ENCODE results near the gene GRM1.

The GRM1 gene

DNA sequence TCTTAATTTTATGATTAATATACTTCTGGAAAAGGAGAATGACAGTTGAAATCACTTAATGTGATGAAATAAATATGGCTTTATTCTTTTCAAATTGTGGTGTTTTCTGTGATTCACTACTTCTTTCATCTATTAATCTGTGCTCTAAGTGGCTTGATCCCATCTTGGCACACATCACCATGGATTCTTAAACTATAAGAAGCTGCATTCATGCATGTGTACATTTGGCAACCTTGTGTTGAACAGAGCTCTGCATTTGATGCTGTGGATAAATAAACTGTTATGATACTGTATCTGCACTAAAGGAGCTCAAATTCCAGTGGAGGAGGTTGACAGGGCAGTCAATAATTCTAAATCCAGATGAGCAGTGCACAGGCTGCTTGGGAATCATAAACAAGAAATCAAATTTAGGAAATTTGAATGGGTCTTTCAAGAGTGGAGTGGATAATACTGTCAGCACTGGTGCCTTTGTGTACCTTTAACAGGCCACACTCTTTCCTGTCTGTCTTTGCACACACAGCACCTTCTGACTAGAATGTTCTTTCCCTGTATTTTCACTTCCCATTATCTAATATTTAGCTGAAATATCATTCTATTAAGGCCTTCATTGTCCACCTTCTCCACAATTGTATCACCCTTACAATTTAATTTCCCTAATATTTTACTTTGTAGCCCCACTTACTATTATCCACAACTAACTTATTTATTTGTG lies 252.9 kb downstream of the GRM1 start:
- Histone ChIP-seq H3K27me3 (ENCODE audit: insufficient read depth, low read length) (no peaks in the 10 kb centered on the region), H3K4me3 (ENCODE audit: low read depth, low read length, poor library complexity, severe bottlenecking) (no peak overlapping the region), H3K4me1 (ENCODE audit: insufficient read depth, low read length, severe bottlenecking) (no peaks in the 10 kb centered on the region), H3K9me2 (ENCODE audit: low read depth, low read length) (no peaks in the 10 kb centered on the region), H2AFZ (ENCODE audit: low read length) (no peak overlapping the region), H3F3A (ENCODE audit: insufficient read depth, low read length) (no peaks in the 10 kb centered on the region), H4K20me1 (ENCODE audit: insufficient read depth, low read length) (no peaks in the 10 kb centered on the region), H3K27ac (ENCODE audit: low read depth, low read length, poor library complexity, severe bottlenecking) (no peak overlapping the region), H3K4me2 (ENCODE audit: low read length) (no peak overlapping the region), H3K9ac (ENCODE audit: low read length) (no peak overlapping the region), H3K36me3 (ENCODE audit: insufficient read depth, low read length) (no peaks in the 10 kb centered on the region), H3K9me3 (ENCODE audit: low read length) (no peaks in the 10 kb centered on the region), H3K79me2 (ENCODE audit: insufficient read depth, low read length) (no peaks in the 10 kb centered on the region)
- TF ChIP-seq, protein P1, sequence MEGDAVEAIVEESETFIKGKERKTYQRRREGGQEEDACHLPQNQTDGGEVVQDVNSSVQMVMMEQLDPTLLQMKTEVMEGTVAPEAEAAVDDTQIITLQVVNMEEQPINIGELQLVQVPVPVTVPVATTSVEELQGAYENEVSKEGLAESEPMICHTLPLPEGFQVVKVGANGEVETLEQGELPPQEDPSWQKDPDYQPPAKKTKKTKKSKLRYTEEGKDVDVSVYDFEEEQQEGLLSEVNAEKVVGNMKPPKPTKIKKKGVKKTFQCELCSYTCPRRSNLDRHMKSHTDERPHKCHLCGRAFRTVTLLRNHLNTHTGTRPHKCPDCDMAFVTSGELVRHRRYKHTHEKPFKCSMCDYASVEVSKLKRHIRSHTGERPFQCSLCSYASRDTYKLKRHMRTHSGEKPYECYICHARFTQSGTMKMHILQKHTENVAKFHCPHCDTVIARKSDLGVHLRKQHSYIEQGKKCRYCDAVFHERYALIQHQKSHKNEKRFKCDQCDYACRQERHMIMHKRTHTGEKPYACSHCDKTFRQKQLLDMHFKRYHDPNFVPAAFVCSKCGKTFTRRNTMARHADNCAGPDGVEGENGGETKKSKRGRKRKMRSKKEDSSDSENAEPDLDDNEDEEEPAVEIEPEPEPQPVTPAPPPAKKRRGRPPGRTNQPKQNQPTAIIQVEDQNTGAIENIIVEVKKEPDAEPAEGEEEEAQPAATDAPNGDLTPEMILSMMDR (IDR thresholded peaks at IDR 0.05; ENCODE audit: low read length) = no peak
- no peak for TF ChIP-seq EZH2 (IDR thresholded peaks at IDR 0.05; ENCODE audit: borderline replicate concordance, low read length)

DNA sequence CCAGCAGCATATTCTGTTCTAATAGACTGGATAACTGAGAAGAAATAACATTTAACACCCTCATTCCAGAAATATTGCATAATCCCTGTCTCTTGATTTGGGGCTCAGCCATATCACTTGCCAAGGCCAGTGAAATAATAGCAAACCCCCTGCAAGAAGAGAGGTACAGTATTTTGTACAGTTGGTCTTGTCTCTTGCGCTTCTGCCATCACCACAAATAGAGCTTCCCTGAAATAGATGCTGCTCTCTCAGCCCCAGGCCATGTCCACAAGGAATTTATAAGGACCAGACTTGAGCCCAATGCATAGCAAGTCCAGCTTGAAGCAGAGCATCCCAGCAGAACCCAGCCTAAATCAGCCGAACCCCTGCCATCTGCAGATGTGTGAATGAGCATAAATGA lies 254.0 kb downstream of the GRM1 start:
- Histone ChIP-seq H3K79me2 (ENCODE audit: insufficient read depth, low read length) (no peaks in the 10 kb centered on the region), H3K9me3 (ENCODE audit: low read length) (no peaks in the 10 kb centered on the region), H3K9me2 (ENCODE audit: low read depth, low read length) (no peaks in the 10 kb centered on the region), H3F3A (ENCODE audit: insufficient read depth, low read length) (no peaks in the 10 kb centered on the region), H3K36me3 (ENCODE audit: insufficient read depth, low read length) (no peaks in the 10 kb centered on the region), H3K27ac (ENCODE audit: low read depth, low read length, poor library complexity, severe bottlenecking) (no peak overlapping the region), H3K4me1 (ENCODE audit: insufficient read depth, low read length, severe bottlenecking) (no peaks in the 10 kb centered on the region), H4K20me1 (ENCODE audit: insufficient read depth, low read length) (no peaks in the 10 kb centered on the region), H3K27me3 (ENCODE audit: insufficient read depth, low read length) (no peaks in the 10 kb centered on the region), H3K4me3 (ENCODE audit: low read depth, low read length, poor library complexity, severe bottlenecking) (no peak overlapping the region), H2AFZ (ENCODE audit: low read length) (no peak overlapping the region), H3K4me2 (ENCODE audit: low read length) (no peak overlapping the region), H3K9ac (ENCODE audit: low read length) (no peak overlapping the region)
- TF ChIP-seq EZH2 (IDR thresholded peaks at IDR 0.05; ENCODE audit: borderline replicate concordance, low read length) = no peak
- TF ChIP-seq, protein P1 (IDR thresholded peaks at IDR 0.05; ENCODE audit: low read length) = no peak

DNA sequence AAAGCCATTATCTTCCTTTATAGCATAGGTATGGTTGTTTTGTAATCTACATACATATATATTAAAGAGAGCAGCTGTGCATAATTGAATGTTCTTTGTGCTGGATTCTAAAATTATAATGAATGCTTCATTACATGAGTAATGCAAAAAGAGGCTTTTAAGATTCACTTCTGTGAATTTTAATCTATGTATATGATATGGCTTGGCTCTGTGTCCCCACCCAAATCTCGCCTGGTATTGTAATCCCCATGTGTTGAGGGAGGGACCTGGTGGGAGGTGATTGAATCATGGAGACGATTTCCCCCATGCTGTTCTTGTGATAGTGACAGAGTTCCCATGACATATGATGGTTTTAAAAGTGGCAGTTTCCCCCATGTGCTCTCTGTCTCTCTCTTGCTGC lies 255.4 kb downstream of the GRM1 start:
- Histone ChIP-seq H3K9ac (ENCODE audit: low read length) (no peak overlapping the region), H4K20me1 (ENCODE audit: insufficient read depth, low read length) (no peaks in the 10 kb centered on the region), H2AFZ (ENCODE audit: low read length) (no peak overlapping the region), H3F3A (ENCODE audit: insufficient read depth, low read length) (no peaks in the 10 kb centered on the region), H3K27me3 (ENCODE audit: insufficient read depth, low read length) (no peaks in the 10 kb centered on the region), H3K79me2 (ENCODE audit: insufficient read depth, low read length) (no peaks in the 10 kb centered on the region), H3K4me2 (ENCODE audit: low read length) (no peak overlapping the region), H3K27ac (ENCODE audit: low read depth, low read length, poor library complexity, severe bottlenecking) (no peak overlapping the region), H3K4me1 (ENCODE audit: insufficient read depth, low read length, severe bottlenecking) (no peaks in the 10 kb centered on the region), H3K9me2 (ENCODE audit: low read depth, low read length) (no peaks in the 10 kb centered on the region), H3K9me3 (ENCODE audit: low read length) (no peaks in the 10 kb centered on the region), H3K4me3 (ENCODE audit: low read depth, low read length, poor library complexity, severe bottlenecking) (no peak overlapping the region), H3K36me3 (ENCODE audit: insufficient read depth, low read length) (no peaks in the 10 kb centered on the region)
- no peak for TF ChIP-seq EZH2 (IDR thresholded peaks at IDR 0.05; ENCODE audit: borderline replicate concordance, low read length)
- TF ChIP-seq, protein P1 (IDR thresholded peaks at IDR 0.05; ENCODE audit: low read length) = no peak
